ENCODE measurements around the gene COL6A2. TPM values are rescaled to one million over a fixed set of nuclear protein-coding genes. Genes with fewer than 3 reads are reported as not detected.
"Not testable (repeated sequence)": the region's sequence is repeated elsewhere in the genome, so short reads cannot be mapped to it uniquely, and the experiment has no call there.

The COL6A2 gene
- total RNA-seq, 2 donors from 2014 or later = 10.8 to 11.3 TPM

DNA sequence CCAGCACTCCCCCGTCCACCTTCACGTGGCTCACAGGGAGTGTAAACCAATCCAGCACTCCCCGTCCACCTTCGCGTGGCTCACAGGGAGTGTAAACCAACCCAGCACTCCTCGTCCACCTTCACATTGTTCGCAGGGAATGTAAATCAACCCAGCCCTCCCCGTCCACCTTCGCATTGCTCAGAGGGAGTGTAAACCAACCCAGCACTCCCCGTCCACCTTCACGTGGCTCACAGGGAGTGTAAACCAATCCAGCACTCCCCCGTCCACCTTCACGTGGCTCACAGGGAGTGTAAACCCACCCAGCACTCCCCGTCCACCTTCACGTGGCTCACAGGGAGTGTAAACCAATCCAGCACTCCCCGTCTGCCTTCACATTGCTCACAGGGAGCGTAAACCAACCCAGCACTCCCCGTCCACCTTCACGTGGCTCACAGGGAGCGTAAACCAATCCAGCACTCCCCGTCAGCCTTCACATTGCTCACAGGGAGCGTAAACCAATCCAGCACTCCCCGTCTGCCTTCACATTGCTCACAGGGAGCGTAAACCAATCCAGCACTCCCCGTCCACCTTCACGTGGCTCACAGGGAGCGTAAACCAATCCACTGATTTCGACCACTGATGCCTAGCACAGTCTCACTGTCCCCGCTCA, 42.6 kb downstream of the COL6A2 start:
- H3K36me3 Mint-ChIP-seq (ENCODE audit: insufficient read depth in 2 of 2); H3K9me3 Mint-ChIP-seq; H3K4me3 Mint-ChIP-seq; H3K27ac Mint-ChIP-seq; ATAC-seq (replicated peaks in 1 of 2); DNase-seq: not testable (repeated sequence)
- H3K27me3 Mint-ChIP-seq (ENCODE audit: low read depth) = peaks cover 10% of the 10 kb centered on the region
- peaks cover 14% of the 10 kb centered on the region for H3K4me1 Mint-ChIP-seq (ENCODE audit: low read depth)

DNA sequence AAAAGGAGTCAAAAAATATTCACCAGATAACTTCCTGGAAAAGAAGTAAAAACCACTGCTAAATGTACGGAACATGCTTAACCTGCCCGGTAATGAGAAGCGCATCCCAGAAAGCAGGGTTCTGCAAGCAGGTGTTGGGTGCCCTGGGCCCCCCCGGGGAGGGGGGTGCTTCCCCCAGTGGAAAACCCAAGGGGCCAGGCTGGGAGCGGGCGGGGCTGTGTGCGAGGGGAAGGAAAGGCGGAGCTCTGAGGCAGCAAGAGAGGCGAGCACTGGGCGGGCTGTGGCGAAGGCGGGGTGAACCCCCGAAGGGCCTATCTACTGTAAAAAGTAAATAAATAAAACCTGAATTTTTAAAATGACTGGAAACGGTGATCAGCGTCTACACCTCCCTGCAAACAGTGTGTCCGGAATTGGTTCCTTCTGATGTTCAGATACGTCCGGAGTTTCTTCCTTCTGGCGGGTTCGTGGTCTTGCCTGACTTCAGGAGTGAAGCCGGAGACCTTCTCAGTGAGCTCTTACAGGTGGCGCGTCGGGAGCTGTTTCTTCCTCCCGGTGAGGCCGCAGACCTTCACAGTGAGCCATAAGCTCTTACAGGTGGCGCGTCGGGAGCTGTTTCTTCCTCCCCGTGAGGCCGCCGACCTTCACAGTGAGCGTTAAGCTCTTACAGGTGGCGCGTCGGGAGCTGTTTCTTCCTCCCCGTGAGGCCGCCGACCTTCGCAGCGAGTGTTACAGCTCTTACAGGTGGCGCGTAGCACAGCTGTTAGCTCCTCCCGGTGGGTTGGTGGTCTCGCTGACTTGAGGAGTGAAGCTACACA, 44.1 kb downstream of the COL6A2 start:
- ATAC-seq (replicated peaks in 1 of 2) (no peak), DNase-seq (no peak)
- Mint-ChIP-seq H3K27ac (peak overlapping the region; percentile 47), H3K9me3 (no peaks in the 10 kb centered on the region), H3K4me1 (ENCODE audit: low read depth) (peaks cover 14% of the 10 kb centered on the region), H3K4me3 (no peak overlapping the region), H3K27me3 (ENCODE audit: low read depth) (peaks cover 10% of the 10 kb centered on the region), H3K36me3 (ENCODE audit: insufficient read depth in 2 of 2) (no peaks in the 10 kb centered on the region)

DNA sequence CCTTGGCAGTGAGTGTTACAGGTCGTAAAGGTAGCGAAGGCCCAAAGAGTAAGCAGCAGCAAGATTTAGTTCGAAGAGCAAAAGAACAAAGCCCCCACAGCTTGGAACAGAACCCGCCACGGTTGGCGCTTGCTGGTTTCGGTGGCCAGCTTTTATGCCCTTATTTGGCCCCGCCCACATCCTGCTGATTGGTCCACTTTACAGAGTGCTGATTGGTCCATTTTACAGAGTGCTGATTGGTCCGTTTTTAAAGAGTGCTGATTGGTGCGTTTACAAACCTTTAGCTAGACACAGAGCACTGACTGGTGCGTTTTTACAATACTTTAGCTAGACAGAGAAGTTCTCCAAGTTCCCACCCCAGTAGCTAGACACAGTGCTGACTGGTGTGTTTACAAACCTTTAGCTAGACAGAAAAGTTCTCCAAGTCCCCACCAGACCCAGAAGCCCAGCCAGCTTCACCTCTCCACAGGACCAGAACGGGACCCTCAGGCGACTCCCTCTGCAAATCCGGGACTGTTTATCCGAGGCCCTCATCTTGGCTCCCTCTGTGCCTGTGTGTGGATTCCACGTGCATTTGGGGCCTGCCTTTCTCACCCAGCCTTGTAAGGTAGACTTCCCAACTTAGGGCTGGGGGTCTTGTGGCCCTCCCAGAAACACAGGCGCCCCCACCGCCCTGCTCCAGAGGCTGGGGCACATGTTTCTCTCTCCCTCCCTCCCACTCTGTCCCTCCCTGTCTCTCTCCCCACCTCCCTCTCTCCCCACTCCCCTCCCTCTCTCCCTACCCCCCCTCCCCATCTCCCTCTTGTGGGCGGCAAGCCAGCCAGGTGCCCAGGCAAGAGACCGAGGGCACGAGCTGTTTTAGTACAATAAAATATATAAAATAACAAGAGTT, 44.9 kb downstream of the COL6A2 start:
- Mint-ChIP-seq H3K36me3 (ENCODE audit: insufficient read depth in 2 of 2) (no peaks in the 10 kb centered on the region), H3K27ac (no peak overlapping the region), H3K4me1 (ENCODE audit: low read depth) (peaks cover 14% of the 10 kb centered on the region), H3K4me3 (no peak overlapping the region), H3K27me3 (ENCODE audit: low read depth) (peaks cover 10% of the 10 kb centered on the region), H3K9me3 (no peaks in the 10 kb centered on the region)
- no peak for DNase-seq
- ATAC-seq (replicated peaks in 1 of 2) = no peak

DNA sequence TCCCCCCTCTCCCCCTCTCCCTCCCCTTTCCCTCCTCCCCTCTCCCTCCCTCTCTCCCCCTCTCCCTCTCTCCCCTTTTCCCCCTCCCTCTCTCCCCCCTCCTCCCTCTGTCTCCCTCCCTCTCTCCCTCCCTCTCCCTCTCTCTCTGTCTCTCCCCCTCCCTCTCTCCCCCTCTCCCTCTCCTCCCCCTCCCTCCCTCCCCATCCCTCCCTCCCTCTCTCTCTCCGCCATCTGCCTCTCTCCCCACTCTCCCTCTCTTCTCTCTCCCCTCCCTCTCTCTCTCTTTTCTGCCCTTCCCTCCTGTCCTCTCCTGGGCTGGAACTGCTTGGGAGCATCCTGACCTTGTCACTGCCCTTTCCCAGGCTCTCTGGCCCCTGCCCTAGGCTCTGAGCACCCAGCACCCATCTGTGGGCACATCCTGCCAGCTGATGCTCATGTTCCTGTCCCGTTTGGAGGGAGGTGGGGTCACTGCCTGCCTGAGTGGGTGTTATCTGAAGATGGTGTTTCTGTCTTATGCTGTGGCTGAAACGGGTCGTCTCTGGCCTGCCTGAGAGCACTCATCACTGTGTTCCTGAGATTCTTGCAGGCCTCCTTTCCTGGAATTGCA, 46.7 kb downstream of the COL6A2 start:
- Mint-ChIP-seq H3K27me3 (ENCODE audit: low read depth) (peaks cover 10% of the 10 kb centered on the region), H3K4me1 (ENCODE audit: low read depth) (peaks cover 14% of the 10 kb centered on the region), H3K36me3 (ENCODE audit: insufficient read depth in 2 of 2) (no peaks in the 10 kb centered on the region), H3K9me3 (no peaks in the 10 kb centered on the region), H3K27ac (peak overlapping the region; percentile 79), H3K4me3 (peak overlapping the region; percentile 37 to 63)
- ATAC-seq (replicated peaks in 1 of 2) (no peak), DNase-seq (no peak)

DNA sequence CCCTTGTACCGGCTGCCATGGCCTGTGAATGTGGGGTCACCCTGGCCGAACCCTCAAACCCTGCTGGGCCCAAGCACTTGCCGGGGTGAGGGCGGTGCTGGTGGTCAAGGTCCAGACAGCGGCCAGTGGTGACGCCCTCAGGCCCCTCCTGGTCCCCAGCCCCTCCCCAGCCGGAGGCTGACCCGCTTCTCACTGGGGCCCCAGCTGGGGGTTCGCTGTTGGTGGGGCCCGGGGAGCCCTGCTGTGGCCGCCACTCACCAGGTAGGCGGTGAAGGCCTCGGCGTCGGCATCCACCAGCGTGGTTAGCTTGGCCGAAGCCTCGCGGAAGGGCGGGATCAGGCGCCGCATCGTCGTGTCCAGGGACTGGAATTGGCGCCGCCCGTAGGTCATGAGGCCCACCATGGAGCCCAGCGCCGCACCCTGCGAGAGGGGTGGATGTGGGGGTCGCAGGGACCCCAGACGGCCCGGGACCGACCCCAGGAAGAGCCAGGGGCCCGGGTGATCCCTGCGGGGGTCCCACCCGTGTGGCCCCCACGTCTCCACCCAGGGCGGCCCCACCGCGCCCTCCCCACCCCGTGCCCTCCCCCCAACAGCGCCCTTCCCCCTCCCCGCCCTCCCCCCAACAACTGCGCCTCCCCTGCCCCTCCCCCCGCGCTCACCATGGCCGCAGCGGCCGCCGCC, 47.4 kb downstream of the COL6A2 start:
- H3K27ac Mint-ChIP-seq = no peak overlapping the region
- DNase-seq (no peak), ATAC-seq (replicated peaks in 1 of 2) (no peak)
- no peaks in the 10 kb centered on the region for H3K9me3 Mint-ChIP-seq
- H3K4me3 Mint-ChIP-seq = no peak overlapping the region
- H3K4me1 Mint-ChIP-seq (ENCODE audit: low read depth) = peaks cover 14% of the 10 kb centered on the region
- H3K27me3 Mint-ChIP-seq (ENCODE audit: low read depth) = peaks cover 6% of the 10 kb centered on the region
- no peaks in the 10 kb centered on the region for H3K36me3 Mint-ChIP-seq (ENCODE audit: insufficient read depth in 2 of 2)

DNA sequence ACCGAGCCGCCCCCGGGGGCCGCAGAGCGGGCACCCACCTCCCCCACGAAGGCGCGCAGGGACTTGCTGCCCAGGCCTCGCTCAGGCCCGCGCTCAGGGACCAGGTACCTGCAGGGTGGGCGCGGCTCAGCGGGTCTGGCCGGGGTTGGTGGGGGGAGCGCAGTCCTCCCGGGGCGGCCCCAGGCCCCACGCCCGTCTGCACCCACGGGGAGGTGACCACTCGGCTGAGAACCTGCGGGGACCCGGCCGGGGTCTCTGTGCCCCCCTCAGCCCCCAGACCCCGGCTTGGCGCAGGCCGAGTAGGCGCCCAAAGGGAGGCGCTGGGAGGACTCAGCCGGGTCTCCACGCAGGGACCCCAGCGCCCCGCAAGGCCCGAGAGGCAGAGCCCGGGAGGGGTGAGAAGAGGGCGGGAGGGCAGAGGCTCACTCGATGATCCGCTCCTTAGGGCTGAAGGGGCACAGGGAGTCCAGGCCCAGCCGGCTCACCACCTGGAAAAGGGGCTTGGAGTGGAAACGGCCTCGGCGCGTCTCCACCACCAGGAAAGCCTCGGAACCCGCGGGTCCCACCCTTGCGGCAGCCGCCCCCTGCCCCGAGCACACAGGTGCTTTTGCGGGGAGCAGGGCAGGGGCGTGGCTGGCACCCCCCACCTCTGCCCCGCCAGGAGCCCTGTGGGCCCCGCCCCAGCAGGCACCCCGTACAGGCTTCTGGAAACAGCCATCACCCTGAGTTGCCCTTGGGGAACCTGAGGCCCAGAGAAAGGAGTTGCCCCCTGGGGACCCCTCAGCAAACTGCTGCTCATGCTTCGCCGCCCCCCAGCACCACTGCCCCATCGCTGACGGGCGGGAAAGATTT, 48.2 kb downstream of the COL6A2 start:
- no peak overlapping the region for H3K27ac Mint-ChIP-seq
- H3K36me3 Mint-ChIP-seq (ENCODE audit: insufficient read depth in 2 of 2) = no peaks in the 10 kb centered on the region
- no peak for ATAC-seq (replicated peaks in 1 of 2)
- H3K9me3 Mint-ChIP-seq = no peaks in the 10 kb centered on the region
- no peaks in the 10 kb centered on the region for H3K27me3 Mint-ChIP-seq (ENCODE audit: low read depth)
- DNase-seq = no peak
- H3K4me3 Mint-ChIP-seq = no peak overlapping the region
- H3K4me1 Mint-ChIP-seq (ENCODE audit: low read depth) = peaks cover 14% of the 10 kb centered on the region

DNA sequence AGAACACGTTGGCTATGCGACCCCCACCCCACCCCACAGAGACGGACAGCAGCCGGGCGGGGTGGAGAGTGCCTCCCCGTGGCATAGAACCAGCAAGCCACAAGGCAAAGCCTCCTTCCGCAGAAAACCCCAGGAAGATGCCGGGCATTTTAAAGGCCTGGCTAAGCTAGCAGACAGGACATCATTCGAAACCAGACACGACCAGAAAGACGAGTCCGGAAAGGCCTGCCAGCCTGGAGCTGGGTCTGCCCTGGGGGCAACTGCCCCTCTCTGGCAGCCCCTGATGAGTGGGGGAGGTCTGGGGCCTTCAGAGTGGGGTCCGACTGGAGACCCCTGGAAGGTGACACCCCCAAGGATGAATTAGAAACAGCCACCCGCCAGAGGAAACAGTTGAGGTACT, 48.9 kb downstream of the COL6A2 start:
- Mint-ChIP-seq H3K27me3 (ENCODE audit: low read depth) (no peaks in the 10 kb centered on the region), H3K27ac (no peak overlapping the region), H3K4me3 (no peak overlapping the region), H3K4me1 (ENCODE audit: low read depth) (peaks cover 14% of the 10 kb centered on the region), H3K9me3 (no peaks in the 10 kb centered on the region), H3K36me3 (ENCODE audit: insufficient read depth in 2 of 2) (no peaks in the 10 kb centered on the region)
- no peak for DNase-seq
- ATAC-seq (replicated peaks in 1 of 2) = no peak

DNA sequence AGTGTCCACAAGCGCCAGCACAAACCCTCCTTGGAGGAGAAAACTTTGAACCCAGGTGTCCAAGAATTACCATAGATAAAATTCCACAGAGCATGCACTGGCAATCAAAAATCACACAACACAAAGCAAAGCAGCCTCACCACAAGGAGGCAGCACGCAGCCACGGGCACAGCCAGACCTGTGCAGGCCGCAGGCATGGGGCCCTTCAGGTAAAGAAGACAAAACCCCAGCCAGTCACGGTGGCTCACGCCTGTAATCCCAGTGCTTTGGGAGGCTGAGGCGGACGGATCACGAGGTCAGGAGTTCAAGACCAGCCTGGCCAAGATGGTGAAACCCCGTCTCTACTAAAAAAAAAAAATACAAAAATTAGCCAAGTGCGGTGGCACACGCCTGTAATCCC, 49.5 kb downstream of the COL6A2 start:
- peak; percentile 57 for DNase-seq
- not testable (repeated sequence) for H3K27me3 Mint-ChIP-seq (ENCODE audit: low read depth); H3K27ac Mint-ChIP-seq; H3K36me3 Mint-ChIP-seq (ENCODE audit: insufficient read depth in 2 of 2); H3K9me3 Mint-ChIP-seq; H3K4me3 Mint-ChIP-seq
- peaks cover 14% of the 10 kb centered on the region for H3K4me1 Mint-ChIP-seq (ENCODE audit: low read depth)
- peak in 1 of 2 donors; percentile 18 for ATAC-seq (replicated peaks in 1 of 2)

DNA sequence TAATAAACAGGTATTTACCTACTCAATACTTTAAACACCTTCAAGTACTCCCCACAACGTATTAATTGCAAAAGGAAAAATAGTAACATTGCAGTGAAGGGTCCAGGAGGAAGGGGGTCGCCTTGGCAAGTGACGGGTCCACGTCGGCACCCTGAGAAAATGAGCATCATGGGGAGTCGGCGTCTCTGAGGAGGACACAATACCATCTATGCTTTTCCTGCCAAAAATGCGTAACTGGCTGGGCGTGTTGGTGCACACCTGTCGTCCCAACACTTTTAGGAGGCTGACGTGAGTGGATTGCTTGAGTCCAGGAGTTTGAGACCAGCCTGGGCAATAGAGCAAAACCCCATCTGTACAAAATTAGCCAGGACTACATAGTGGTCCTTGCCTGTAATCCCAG, 50.2 kb downstream of the COL6A2 start:
- Mint-ChIP-seq H3K9me3 (no peaks in the 10 kb centered on the region), H3K4me1 (ENCODE audit: low read depth) (peaks cover 14% of the 10 kb centered on the region), H3K27me3 (ENCODE audit: low read depth) (no peaks in the 10 kb centered on the region), H3K4me3 (no peak overlapping the region), H3K27ac (no peak overlapping the region), H3K36me3 (ENCODE audit: insufficient read depth in 2 of 2) (no peaks in the 10 kb centered on the region)
- DNase-seq = no peak
- ATAC-seq (replicated peaks in 1 of 2) = no peak

DNA sequence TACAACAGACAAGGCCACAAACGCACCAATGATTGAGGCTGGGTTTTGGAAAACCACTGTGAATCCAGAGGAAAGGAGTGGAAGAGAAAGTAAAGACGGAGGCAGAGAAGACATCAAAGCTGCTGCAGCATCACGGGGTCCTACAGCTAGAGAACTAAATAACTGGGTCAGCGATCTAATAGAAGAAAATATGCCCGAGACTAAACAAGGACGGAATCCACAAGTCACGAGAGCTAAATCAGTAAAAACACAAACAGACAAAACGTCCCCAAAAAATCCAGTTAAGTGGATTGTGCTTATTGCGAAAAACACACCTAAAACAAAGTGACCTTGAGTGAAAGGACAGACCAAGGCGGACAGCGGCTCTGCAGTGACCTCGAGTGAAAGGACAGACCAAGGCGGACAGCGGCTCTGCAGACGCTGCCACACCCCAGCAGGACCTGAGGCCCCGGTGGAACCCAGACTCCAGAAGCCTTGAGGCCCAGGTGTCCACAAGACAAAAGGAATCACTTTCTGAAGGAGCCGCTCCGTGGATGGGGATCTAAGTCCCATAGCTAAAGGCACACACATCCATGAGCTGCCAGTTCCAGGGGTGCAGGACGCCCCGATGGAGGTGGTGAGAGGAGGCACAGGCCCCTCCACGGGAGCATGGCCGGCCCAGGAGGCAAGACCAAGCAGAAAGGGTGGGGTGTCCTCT, 51.4 kb downstream of the COL6A2 start:
- H3K27me3 Mint-ChIP-seq (ENCODE audit: low read depth) = no peaks in the 10 kb centered on the region
- ATAC-seq (replicated peaks in 1 of 2) = no peak
- H3K4me3 Mint-ChIP-seq = no peak overlapping the region
- H3K36me3 Mint-ChIP-seq (ENCODE audit: insufficient read depth in 2 of 2) = no peaks in the 10 kb centered on the region
- no peak for DNase-seq
- H3K4me1 Mint-ChIP-seq (ENCODE audit: low read depth) = peaks cover 5% of the 10 kb centered on the region
- no peaks in the 10 kb centered on the region for H3K9me3 Mint-ChIP-seq
- H3K27ac Mint-ChIP-seq = no peak overlapping the region

DNA sequence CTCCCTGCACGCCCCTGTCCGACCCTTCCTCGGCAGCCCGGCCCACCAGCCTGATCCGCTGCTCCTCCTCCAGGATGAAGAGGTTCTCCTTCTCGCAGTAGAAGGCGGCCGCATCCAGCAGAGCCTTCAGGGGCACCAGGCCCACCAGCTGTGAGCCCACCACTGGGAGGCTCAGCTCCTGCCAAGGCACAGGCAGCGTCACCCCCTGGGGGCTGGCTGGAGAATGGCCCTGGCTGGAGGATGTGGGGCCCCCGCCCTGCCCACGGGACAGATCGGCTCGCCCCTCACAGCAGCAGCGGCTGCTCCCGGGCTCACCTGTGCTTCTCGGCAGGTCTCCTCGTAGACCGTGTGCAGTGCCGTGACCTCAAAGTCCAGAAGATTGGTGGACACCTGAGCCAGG, 52.2 kb downstream of the COL6A2 start:
- Mint-ChIP-seq H3K4me1 (ENCODE audit: low read depth) (no peaks in the 10 kb centered on the region), H3K27ac (no peak overlapping the region), H3K4me3 (no peak overlapping the region), H3K27me3 (ENCODE audit: low read depth) (no peaks in the 10 kb centered on the region), H3K36me3 (ENCODE audit: insufficient read depth in 2 of 2) (no peaks in the 10 kb centered on the region), H3K9me3 (no peaks in the 10 kb centered on the region)
- DNase-seq (no peak), ATAC-seq (replicated peaks in 1 of 2) (no peak)
